IMR-90 (cell line): ENCODE data around the gene GPC6. TPM values are rescaled to one million over a fixed set of nuclear protein-coding genes. Genes with fewer than 3 reads are reported as not detected.

Experiments used
- ATAC-seq: fragments of 200-7000 bp; cut with Tn5 transposase; 2 replicates; pipeline ENCODE4 v1.9.1; 2020; ENCODE audit warnings: low read depth, mild to moderate bottlenecking, moderate library complexity
- BruUV-seq: library from RNA; stranded (reverse); fragments of 400-500 nt; replicated peaks from 2 replicates; lab custom pipeline; 2021; lab: Mats Ljungman, UMichigan
- CTCF ChIA-PET: fragments of 300-600 bp; formaldehyde crosslinking; extraction: SDS; loops from one replicate; lab custom pipeline; 2021; ENCODE audit warnings: antibody characterized with exemption; lab: Yijun Ruan, JAX
- POLR2A ChIA-PET: fragments of 300-600 bp; sonication (Branson Sonifier 250); formaldehyde crosslinking; loops from one replicate; lab custom pipeline; 2022; ENCODE audit warnings: antibody characterized with exemption; ENCODE audit not compliant: unreplicated experiment; lab: Charles Lee
- DNase-seq: peaks from one replicate; pipeline ENCODE4 v3.0.0; 2013
- H2AFZ ChIP-seq: replicated peaks from 2 replicates; pipeline ENCODE3; 2013; ENCODE audit warnings: low read length, mild to moderate bottlenecking; ENCODE audit not compliant: poor library complexity
- H2AK5ac ChIP-seq: 2 replicates; pipeline ENCODE4 v1.6.1; 2013; ENCODE audit warnings: low read depth, low read length, inconsistent platforms
- H2AK9ac ChIP-seq: replicated peaks from 2 replicates; pipeline ENCODE3; 2013; ENCODE audit warnings: mild to moderate bottlenecking, low read depth, low read length, moderate library complexity; ENCODE audit not compliant: poor library complexity
- H2BK120ac ChIP-seq: 2 replicates; pipeline ENCODE4 v1.6.1; 2013; ENCODE audit warnings: low read depth, low read length, inconsistent platforms
- H2BK15ac ChIP-seq: 3 replicates; pipeline ENCODE4 v1.6.1; 2013; ENCODE audit warnings: low read depth, low read length, inconsistent platforms
- H2BK20ac ChIP-seq: 2 replicates; pipeline ENCODE4 v1.6.1; 2013; ENCODE audit warnings: low read depth, mild to moderate bottlenecking, inconsistent platforms, low read length, moderate library complexity
- H2BK5ac ChIP-seq: 2 replicates; pipeline ENCODE4 v1.6.1; 2013; ENCODE audit warnings: mild to moderate bottlenecking, low read depth, low read length, inconsistent platforms; ENCODE audit not compliant: poor library complexity, severe bottlenecking
- H3K14ac ChIP-seq: replicated peaks from 2 replicates; pipeline ENCODE4 v1.6.1; 2013; ENCODE audit warnings: low read depth, low read length, inconsistent platforms
- H3K18ac ChIP-seq: 2 replicates; pipeline ENCODE4 v1.6.1; 2013; ENCODE audit warnings: low read depth, low read length, control low read depth
- H3K23ac ChIP-seq: 2 replicates; pipeline ENCODE4 v1.6.1; 2013; ENCODE audit warnings: low read depth, low read length, inconsistent platforms
- H3K27ac ChIP-seq: 2 replicates; pipeline ENCODE4 v1.5.1; 2013; ENCODE audit warnings: mild to moderate bottlenecking, control low read depth, low read length; ENCODE audit not compliant: insufficient read depth
- H3K27me3 ChIP-seq: 2 replicates; pipeline ENCODE4 v1.6.1; 2013; ENCODE audit warnings: low read length; ENCODE audit not compliant: control insufficient read depth, insufficient read depth
- H3K36me3 ChIP-seq: 2 replicates; pipeline ENCODE4 v1.6.1; 2013; ENCODE audit warnings: low read length, mixed read lengths; ENCODE audit not compliant: control insufficient read depth, insufficient read depth
- H3K4ac ChIP-seq: 2 replicates; pipeline ENCODE4 v1.6.1; 2013; ENCODE audit warnings: low read depth, low read length, inconsistent platforms
- H3K4me1 ChIP-seq: 2 replicates; pipeline ENCODE4 v1.6.1; 2013; ENCODE audit warnings: low read length, mixed read lengths; ENCODE audit not compliant: control insufficient read depth, insufficient read depth
- H3K4me2 ChIP-seq: 2 replicates; pipeline ENCODE4 v1.6.1; 2013; ENCODE audit warnings: low read depth, mild to moderate bottlenecking, control low read depth, low read length, moderate library complexity
- H3K4me3 ChIP-seq: 2 replicates; pipeline ENCODE4 v1.5.1; 2013; ENCODE audit warnings: low read depth, mild to moderate bottlenecking, control low read depth, low read length, moderate library complexity; ENCODE audit not compliant: insufficient read depth
- H3K56ac ChIP-seq: 2 replicates; pipeline ENCODE4 v1.6.1; 2013; ENCODE audit warnings: low read length, inconsistent platforms; ENCODE audit not compliant: insufficient read depth; ENCODE audit errors: extremely low read depth
- H3K79me1 ChIP-seq, 2 experiments: 2 replicates each; pipeline ENCODE4 v1.6.1; 2013; ENCODE audit warnings: low read length in 2 of 2, inconsistent platforms in 1 of 2, low read depth in 1 of 2
- H3K9ac ChIP-seq: 2 replicates; pipeline ENCODE4 v1.6.1; 2013; ENCODE audit warnings: low read depth, low read length, control low read depth
- H3K9me1 ChIP-seq: 2 replicates; pipeline ENCODE4 v1.6.1; 2013; ENCODE audit warnings: low read length, inconsistent platforms; ENCODE audit not compliant: insufficient read depth
- H3K9me3 ChIP-seq: 2 replicates; pipeline ENCODE4 v1.6.1; 2013; ENCODE audit warnings: low read length; ENCODE audit not compliant: control insufficient read depth, insufficient read depth
- H4K20me1 ChIP-seq: 2 replicates; pipeline ENCODE4 v1.6.1; 2013; ENCODE audit warnings: low read length, inconsistent platforms; ENCODE audit not compliant: insufficient read depth
- H4K5ac ChIP-seq: 2 replicates; pipeline ENCODE4 v1.6.1; 2013; ENCODE audit warnings: mild to moderate bottlenecking, low read depth, low read length, control low read depth
- H4K8ac ChIP-seq, 2 experiments: 2 replicates each; pipeline ENCODE4 v1.6.1; 2013; ENCODE audit warnings: low read depth in 2 of 2, low read length in 2 of 2, control low read depth in 1 of 2, inconsistent platforms in 1 of 2
- H4K91ac ChIP-seq: 2 replicates; pipeline ENCODE4 v1.6.1; 2013; ENCODE audit warnings: low read depth, low read length, inconsistent platforms; ENCODE audit not compliant: insufficient read depth
- ELK1 ChIP-seq: fragments of 150-350 bp; IDR thresholded peaks from 2 replicates; pipeline ENCODE4 v1.6.1; 2016; ENCODE audit warnings: low read depth, mild to moderate bottlenecking, low read length, moderate library complexity, borderline replicate concordance
- WGBS, 2 experiments: methylation state at CpG; one replicate each; pipeline versions ENCODE4 v1.1.5 to v1.1.7; 2013; ENCODE audit warnings: missing lambda C conversion rate in 2 of 2; ENCODE audit not compliant: insufficient read length in 1 of 2; ENCODE audit errors: extremely low coverage in 2 of 2; 5-methylcytosine and 5-hydroxymethylcytosine counted together
- dilution Hi-C: fragments of 300-500 bp; cut with HindIII; formaldehyde crosslinking; loops from one replicate; pipeline ENCODE4 v1.14.3; 2018; ENCODE audit warnings: low sequenced_read_pairs; ENCODE audit not compliant: unreplicated experiment
- in situ Hi-C: fragments of 300-500 bp; cut with MboI; formaldehyde crosslinking; loops from 3 replicates; pipeline ENCODE4 v1.14.3; 2019; ENCODE audit warnings: low sequenced_read_pairs, inconsistent platforms, mixed read lengths
- intact Hi-C: fragments of 100-400 bp; cut with micrococcal nuclease; formaldehyde crosslinking; loops from 2 replicates; pipeline ENCODE4 v1.10.0; 2022
- polyA plus RNA-seq, 3 experiments: library from polyadenylated mRNA; depleted of rRNA; stranded (reverse); fragments of >200 nt; gene quantifications; 2 replicates each; pipeline ENCODE4 v1.2.3, GENCODE V29; 2012; ENCODE audit warnings: low replicate concordance in 1 of 3
- total RNA-seq: library from RNA; depleted of rRNA; stranded (reverse); fragments of >200 nt; gene quantifications from 2 replicates; pipeline ENCODE4 v1.2.3, GENCODE V29; 2012

GPC6 gene
- total and polyA plus RNA-seq, 2 of the 4 experiments (the other 2 are of a cell fraction): 14.9 to 39.4 TPM

GRCh38 chr13:93620181-93620765 is 393.7 kb downstream of the GPC6 start:
- Histone ChIP-seq H3K14ac (no peak overlapping the region), H3K27me3 (no peaks in the 10 kb centered on the region), H2BK5ac (no peak overlapping the region), H3K9me1 (no peaks in the 10 kb centered on the region), H3K9ac (no peak overlapping the region), H4K91ac (no peak overlapping the region), H3K4me3 (no peak overlapping the region), H2AFZ (no peak overlapping the region), H2AK9ac (no peak overlapping the region), H4K20me1 (no peaks in the 10 kb centered on the region), H3K27ac (no peak overlapping the region), H3K23ac (no peak overlapping the region), H3K36me3 (no peaks in the 10 kb centered on the region), H2BK20ac (no peak overlapping the region), H2AK5ac (no peak overlapping the region), H3K79me1 (no peaks in the 10 kb centered on the region), H2BK120ac (no peak overlapping the region), H3K4ac (no peak overlapping the region), H2BK15ac (no peak overlapping the region), H3K56ac (no peak overlapping the region), H4K5ac (no peak overlapping the region), H3K18ac (no peak overlapping the region), H3K4me2 (no peak overlapping the region), H4K8ac (no peak overlapping the region), H3K9me3 (no peaks in the 10 kb centered on the region), H3K4me1 (no peaks in the 10 kb centered on the region)
- in situ Hi-C loops: no loop called here
- ATAC-seq (no peak), DNase-seq (no peak)
- ChIA-PET POLR2A (no interaction called here), CTCF (no interaction called here)
- no TSS peak for BruUV-seq
- dilution Hi-C loops: no loop called here
- intact Hi-C loops: no loop called here
- no peak for TF ChIP-seq ELK1
- WGBS, 2 experiments: no CpG with 5 or more reads among the region's 2 CpGs
